Activated T-helper 1 cell treated with Interleukin-2 at 50 U/mL for 16 hours (primary cell): ENCODE measurements around the gene TXNRD1.
"Not testable (repeated sequence)": the region's sequence is repeated elsewhere in the genome, so short reads cannot be mapped to it uniquely, and the experiment has no call there.

ENCODE experiments used
- DNase-seq: peaks from one replicate; pipeline ENCODE4 v3.0.0-alpha.2; 2020; ENCODE audit warnings: low read depth

The TXNRD1 gene

DNA sequence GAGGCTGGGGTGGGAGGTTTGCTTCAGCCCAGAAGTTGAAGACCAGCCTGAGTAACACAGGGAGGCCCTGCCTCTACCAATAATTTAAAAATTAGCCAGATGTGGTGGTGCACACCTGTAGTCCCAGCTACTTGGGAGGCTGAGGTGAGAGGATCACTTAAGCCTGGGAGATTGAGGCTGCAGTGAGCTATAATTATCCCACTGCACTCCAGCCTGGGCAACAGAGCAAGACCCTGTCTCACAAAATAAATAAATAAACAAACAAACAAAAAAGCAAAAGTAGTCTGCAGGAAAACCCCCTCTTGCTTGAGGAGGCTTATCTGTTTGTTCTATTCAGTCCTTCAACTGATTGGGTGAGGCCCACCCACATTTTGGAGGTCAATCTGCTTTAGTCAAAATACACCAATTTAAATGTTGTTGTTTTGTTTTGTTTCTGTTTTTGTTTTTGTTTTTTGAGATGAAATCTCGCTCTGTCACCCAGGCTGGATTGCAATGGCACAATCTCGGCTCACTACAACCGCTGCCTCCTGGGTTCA is 24.9 kb upstream of the TXNRD1 start:
- no peak for DNase-seq

DNA sequence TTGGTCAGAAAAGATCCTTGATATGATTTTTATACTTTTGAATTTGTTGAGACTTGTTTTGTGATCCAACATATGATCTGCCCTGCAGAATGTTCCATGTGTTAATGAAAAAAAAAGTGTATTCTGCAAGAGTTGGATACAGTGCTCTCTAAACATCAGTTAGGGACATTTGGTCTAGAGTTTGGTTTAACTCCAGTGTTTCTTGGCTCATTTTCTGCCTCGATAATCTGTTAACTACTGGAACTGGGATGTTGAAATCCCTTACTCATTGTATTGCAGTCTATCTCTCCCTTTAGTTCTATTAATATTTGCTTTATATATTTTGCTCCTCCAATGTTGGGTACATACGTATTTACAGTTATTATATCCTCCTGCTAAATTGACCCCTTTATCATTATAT is 18.3 kb upstream of the TXNRD1 start:
- no peak for DNase-seq

DNA sequence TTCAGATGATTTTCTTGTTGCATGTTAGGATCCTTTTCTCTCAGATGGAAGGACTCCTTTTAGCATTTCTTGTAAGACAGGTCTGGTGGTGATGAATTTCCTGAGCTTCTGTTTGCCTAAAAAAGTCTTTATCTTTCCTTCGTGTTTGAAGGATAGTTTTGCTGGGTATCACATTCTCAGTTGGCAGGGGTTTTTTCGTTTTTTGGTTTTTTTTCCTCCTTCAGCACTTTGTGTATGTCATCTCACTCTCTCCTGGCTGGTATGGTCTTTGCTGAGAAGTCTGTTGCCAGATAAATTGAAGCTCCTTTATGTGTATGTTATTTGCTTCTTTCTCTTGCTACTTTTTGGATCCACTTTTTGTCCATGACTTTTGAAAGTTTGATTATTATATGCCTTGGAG is 15.6 kb upstream of the TXNRD1 start:
- DNase-seq, result no peak

DNA sequence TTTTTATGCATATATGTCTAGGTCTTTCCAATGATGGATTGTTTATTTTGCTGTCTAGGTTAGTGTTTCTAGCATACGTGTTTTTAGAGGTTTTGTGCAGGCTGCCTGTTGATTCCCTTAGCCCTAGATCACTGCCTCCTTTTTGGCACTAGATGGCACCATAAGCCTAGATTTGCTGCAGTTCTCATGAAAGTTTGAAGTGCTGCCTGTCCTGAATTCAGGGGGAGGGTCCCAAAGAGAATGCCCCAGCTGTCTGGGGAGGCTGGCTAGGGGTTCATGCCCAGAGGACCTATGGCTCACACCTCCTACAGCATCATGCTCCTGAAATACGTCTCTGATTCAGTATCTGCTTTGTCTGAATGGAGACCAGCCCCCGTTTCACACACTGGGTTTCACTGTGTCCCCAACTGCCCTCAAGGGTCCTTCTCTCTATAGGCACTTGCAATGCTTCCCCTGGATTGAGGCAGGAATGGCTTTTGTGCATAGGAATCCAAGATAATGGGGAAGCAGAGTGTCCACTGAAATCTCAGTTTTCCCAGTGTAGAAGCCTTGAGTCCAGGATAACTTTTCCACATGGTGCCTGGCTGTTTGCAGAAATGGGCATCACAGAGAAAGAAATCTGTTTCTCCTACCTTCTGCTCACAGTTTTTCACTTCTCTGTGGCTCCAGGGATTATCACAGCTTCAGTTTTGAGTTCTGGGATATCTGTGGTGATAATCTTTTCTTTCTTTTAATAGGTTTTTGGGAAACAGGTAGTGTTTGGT is 14.2 kb upstream of the TXNRD1 start:
- DNase-seq, result peak; percentile 14

DNA sequence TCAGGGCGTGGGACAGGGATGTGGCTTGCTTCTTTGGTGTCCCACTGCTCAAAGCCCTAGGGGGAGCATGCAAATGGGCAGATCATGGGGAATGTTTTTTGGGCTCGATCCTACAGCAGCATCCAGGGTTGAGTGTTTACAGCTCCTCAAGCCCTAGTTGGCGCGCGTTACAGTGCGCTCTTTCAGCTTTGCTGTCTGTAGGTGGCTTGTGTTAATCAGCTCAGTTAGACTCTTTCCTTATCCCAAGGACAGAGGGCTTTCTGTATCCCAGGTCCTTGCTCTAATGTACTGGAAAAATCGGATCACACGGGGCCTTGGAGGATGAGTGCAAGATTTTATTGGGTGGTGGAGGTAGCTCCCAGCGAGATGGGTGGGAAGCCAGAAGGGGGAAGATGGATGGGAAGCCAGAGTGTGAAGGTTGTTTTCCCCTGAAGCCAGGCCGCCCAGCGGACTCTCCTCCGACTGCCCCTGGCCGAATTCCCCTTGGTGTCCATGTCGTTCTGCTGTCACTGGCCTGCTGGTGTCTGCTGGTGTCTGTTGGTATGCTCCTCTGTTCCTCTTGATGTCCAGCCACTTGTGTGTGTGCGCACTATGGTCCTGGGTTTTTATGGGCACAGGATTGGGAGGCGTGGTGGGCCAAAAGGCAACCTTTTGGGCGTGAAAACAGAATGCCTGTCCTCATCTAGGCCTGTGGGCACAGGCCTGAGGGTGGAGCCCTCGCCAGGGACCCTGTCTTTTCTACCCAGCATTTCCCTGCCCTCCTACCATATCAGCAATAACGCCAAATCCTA is 10.7 kb upstream of the TXNRD1 start:
- DNase-seq, result no peak

DNA sequence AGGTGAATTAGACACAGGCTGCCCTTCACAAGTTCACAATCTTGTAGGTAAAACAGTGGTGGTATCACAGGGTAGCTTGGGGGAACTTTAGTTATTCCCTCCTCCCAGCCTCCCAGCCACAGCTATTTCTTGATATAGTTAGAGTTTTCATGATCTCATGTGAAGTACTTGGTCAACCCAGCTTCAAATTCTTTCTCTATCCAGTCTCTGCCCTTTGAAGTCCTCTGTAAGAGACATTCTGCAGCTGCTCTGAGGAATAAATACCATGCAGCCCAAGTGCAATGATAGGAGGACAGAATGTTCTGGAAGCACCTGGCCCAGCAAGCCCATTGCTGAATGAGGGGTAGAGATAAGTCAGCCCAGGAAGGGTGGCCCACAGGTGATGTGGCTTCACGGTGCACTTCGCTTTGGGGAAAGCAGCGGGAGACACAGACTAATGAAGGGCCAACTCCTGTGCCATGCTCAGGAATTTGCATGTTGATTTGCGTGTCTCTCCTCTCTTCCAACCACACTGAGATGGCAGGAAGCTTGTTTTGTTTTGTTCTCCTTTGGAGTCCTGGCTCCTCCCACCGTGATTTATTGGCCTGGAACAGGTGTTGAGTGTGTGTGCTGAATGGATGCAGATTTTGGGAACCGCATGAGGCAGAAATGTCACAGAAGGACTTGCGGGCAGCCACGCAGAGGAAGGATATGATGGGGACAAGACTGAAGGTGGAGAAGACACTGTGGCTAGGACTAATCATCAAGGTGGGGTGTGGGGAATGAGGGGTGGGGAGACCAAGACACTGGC is 8.0 kb upstream of the TXNRD1 start:
- no peak for DNase-seq

DNA sequence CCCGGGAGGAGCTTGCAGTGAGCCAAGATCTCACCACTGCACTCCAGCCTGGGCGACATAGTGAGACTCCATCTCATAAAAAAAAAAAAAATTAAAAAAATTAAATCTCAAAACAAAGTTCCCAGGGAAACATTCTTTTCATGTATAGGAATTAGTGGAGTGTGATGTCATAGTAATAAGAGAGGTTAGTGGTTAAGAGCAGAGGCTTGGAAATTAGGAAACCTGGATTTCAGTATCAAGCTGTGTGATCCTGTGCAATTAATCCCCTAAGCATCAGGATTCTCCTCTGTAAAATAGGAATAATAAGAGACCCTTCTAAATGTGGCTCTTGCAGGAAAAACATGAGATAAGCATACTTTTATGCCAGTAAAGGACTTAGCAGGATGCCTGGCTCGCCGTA is 3.1 kb upstream of the TXNRD1 start:
- DNase-seq, result no peak

DNA sequence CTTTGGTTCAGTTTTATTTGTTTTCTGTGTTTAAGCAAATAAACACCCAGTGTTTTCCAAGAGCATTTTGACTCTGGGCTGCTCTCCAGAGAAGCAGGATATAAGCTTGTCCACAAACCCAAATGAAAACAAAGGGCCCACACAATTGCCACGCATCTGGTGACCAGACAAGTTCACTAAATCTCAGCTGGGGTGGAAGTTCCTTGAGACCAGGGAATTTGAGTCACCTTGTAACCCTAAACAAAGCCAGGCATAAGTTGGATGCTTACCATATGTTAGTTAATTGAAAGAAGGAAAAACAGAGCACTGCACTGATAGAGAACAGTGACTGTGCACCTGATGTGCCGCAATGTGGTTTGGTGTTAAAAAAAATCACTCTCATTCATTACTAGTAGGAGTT is 1.6 kb upstream of the TXNRD1 start:
- DNase-seq, result no peak

DNA sequence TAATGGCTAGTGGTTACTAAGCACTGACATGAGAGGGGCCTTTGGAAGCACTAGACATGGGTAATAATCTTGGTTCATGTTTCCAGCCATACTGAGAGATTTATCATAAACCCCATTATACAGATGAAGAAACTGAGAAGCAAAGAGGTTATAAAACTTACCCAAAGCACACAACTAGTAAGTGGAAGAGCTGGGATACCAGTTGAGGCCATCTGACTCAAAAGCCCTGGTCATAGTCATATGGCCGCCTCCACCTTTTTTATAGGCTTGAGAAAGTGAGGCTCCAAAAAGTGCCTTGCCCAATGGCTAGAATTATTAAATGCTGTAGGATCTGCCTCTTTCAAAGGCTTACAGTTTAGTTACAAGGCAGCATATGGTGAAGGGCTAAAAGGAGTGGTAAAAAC is 944 bp downstream of the TXNRD1 start:
- DNase-seq, result no peak

DNA sequence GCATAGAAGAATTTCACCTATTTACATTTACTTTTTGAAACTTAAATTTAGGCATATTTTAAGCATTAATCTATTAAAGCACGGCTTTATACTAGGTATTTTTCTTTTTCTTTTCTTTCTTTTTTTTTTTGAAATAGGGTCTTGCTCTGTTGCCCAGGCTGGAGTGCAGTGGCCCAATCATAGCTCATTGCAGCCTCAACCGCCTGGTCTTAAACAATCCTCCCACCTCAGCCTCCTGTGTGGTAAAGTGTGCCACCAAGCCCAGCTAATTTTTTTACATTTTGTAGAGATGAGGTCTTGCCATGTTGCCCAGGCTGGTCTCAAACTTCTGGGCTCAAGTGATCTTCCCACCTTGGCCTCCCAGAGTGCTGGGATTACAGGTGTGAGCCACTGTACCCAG is 2.9 kb downstream of the TXNRD1 start:
- not testable (repeated sequence) for DNase-seq

DNA sequence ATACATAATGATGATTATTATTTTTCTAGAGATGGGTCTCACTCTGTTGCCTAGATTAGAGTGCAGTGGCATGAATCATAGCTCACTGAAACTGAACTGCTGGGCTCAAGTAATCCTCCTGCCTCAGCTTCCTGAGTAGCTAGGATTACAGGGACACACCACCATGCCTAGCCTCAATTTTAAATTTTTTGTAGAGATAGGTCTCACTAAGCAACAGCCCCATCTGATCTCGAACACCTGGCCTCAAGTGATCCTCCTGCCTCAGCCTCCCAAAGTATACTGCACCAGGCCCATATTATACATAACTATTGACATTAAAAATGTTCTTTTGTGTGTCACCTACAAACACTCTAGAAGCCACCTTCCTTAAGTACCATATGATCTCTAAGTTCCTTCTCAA is 3.4 kb downstream of the TXNRD1 start:
- no peak for DNase-seq

DNA sequence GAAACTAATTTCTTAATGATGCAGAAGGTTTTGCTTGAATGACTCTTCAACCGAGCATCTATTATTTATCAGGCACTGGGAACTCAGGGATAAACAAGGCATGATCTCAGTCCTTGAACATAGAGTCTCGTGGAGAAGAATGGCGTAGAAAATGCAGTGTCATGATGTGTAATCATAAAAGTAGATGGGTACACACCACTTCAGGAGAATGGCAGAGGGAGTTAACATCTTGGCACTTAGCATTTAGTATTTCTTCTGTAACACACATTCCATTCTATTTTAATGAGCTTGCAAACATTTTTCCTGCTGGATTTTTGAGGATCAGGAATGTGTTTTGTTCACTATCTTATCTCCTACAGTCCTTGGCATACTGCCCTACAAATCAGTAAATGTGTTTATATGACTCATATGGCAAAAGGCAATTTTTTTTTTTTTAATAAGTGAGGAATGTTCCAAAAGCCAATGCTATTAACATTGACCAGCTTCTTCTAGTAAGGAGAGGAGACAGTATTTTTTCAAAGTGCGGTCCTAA is 3.8 kb downstream of the TXNRD1 start:
- DNase-seq, result no peak

DNA sequence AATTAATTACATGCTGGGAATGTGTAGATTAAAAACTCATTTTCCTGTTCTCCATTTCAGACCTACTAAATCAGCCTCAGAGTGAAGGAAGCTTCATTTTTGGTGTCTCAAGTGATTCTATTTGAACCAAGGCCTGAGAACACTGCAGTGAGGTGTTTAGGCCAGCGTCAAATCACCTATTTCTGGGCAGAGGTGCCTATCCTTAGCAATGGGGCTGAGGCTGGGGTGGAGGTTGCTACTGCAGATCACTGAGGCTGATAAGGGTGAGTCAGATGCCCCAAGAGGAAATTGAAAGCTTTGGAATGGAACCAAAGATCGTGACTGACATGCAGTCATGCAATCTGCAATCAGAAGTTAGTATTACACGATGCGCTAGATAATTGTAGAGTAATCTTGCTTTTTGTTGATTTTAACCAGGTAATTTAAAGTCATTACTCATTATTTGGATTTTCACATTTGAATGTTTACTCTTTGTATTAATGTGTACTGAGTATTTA is 4.4 kb downstream of the TXNRD1 start:
- peak; percentile 43 for DNase-seq

DNA sequence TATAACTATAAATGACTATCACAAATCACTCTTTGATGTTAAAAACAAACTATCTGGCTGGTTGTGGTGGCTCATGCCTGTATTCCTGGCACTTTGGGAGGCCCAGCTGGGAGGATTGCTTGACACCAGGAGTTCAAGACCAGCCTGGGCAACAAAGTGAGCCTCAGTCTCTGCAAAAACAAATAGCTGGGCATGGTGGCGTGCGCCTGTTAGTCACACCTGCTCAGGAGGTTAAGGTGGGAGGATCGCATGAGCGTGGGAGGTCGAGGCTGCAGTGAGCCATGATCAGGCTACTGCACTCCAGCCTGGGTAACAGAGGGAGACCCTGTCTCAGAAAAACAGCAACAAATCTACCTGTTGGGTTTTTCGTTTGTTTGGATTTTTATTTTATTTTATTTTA is 5.4 kb downstream of the TXNRD1 start:
- no peak for DNase-seq

DNA sequence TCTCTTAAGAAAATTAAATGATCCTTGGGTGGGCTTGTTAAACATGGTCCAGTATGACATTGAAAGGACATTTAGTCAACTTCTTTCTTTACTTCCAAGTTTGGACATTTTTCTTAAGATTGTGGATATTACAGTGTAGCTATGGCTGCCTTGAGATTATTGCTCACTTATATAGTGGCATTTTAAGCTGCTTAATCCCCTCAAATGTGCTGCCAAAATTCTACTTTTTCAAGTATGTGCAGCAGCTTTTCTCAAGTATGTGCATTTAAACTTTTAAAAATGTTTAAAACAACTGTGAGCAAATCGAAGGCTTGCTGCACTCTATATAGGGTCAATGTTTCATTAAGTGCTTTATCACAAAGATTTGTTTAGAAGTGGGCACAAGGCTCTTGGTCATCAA is 7.4 kb downstream of the TXNRD1 start:
- no peak for DNase-seq

DNA sequence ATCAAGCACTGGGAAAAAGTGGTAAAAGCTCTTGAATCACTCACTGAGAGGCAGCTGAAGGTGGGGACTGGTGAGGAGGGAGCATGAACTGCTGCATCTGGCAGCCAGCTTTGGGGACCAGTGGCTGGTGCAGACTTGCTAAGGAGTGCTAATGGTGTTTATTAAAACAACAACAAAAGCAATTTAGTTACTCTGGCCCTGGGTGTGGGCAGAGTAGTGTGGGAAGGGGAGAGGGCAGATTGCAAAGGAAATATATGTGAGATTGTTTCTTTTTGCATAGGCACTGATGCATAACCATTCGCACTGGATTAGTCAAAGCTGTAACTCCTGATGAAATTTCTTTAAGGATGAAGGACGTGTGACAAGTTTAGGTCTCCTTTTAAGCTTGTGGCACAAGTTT is 8.1 kb downstream of the TXNRD1 start:
- no peak for DNase-seq

DNA sequence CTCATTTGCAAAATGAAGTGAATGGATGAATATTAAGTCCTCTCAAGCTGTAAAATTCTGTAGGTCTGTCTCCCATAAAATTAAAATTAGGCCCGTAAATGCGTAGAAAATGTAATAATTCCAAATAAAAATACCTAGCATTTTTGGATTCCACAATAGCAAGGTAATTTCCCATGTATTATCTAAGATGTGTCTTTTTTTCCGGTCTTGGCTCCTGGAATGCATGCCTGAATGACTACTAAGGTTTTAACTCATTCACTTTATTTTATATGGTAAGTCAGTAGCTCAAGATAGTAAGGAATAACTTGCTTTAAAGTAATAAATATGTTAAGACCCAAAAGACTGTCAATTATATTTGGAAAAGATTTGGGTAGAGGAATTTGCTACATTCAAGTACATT is 11.1 kb downstream of the TXNRD1 start:
- DNase-seq, result no peak

DNA sequence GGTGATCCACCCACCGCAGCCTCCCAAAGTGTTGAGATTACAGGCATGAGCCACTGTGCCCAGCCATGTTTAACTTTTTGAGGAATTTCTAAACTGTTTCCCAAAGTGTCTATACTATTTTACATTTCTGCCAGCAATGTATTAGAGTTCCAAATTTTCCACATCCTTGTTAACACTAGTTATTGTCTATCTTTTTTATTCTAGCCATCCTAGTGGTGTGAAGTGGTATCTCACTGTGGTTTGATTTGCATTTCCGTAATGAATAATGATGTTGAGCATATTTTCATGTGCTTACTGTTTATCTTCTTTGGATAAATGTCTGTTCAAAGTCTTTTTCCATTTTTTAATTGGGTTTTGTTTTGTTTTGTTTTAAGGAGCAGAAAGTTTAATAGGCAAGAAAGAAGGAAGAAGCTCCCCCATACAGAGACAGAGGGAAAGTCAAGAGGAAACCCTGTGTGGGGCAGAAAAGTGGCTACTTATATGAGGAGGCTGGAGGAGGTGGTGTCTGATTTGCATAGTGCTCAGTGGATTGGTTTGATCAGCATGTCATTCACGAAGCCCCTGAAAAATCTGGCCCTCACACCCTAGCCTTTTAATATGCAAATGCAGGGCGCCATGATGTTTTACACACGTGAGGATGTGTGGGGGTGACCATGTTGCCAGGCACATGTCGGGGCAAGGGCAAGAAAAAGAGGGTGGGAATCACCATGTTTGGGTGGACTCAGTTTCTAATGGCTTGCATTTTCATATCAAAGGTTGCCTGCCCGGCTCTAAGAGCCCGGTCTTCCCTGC is 14.9 kb downstream of the TXNRD1 start:
- DNase-seq, result no peak

DNA sequence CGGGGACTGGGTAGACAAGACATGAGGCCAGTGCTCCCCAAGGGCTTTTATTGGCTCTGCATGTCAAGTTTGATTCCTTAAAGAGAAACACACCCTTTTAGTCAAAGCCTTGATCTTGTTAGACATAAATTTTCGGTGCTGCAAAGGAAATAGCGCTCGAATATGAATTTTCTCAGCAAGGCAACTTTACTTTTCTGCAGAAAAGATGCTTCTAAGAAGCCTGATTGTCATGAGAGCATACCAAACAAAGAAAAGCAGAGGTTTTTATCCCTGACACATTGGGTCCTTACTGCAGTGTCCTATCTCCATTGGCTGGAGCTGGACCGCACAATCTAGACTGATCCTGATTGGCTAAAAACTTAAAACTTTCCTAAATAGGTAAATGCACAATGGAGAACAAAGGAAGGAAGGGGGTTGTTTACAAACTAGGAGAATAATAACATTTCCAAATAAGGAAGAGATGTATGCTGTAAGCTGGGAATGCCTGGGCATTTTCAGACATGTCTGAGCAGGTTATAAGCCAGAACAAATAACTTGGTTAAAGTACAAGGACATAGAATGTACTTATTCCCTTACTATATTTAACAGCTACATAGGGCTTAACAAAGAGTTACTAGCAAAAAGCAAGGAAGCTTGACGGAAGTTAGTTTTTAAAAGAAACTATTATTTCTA is 17.2 kb downstream of the TXNRD1 start:
- DNase-seq, result no peak

DNA sequence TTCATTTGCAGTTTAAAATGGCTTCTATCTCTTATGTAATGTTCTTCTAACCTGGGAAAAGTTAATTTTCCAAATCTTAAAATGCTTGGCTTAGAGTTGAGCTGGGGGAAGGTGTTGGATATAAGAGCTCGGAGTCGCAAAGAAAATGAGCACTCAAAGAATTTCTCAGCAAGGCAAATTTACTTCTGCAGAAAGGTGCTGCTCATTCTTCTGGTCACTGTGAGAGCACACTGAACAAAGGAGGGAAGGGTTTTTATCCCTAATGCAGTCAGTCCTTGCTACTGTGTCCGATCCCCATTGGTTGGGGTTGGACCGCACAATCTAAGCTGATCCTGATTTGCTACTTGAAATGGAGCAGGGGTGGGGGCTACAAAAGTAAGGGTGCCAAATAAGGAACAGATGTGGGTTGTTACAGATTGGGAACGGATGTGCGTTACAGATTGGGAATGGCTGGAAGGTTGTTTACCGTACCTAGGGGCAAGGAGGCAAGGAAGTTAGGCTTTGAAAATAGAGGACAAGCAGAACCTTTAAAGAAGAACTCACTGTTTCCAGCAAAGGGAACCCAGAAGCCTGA is 19.4 kb downstream of the TXNRD1 start:
- no peak for DNase-seq
